Activated CD4-positive, alpha-beta memory T cell treated with anti-CD3 and anti-CD28 coated beads, Interleukin-2, amount 10 ng/mL, durations not matched to agents 7 days and 5 days (primary cell): ENCODE results near the gene HCN4. TPM values are rescaled to one million over a fixed set of nuclear protein-coding genes. Genes with fewer than 3 reads are reported as not detected.

Experiments used
- CTCF ChIA-PET: fragments of 350-600 bp; sonication (Branson Sonifier 250); formaldehyde crosslinking; loops from one replicate; lab custom pipeline; 2021; ENCODE audit warnings: antibody characterized with exemption, inconsistent platforms; lab: Charles Lee
- POLR2A ChIA-PET: fragments of 350-600 bp; sonication (Branson Sonifier 250); formaldehyde crosslinking; loops from one replicate; lab custom pipeline; 2021; ENCODE audit warnings: antibody characterized with exemption; lab: Charles Lee
- DNase-seq: peaks from one replicate; pipeline ENCODE4 v3.0.0-alpha.2; 2020
- H3K27ac Mint-ChIP-seq: one replicate; pipeline ENCODE4 v1.8.0; 2021; ENCODE audit warnings: mild to moderate bottlenecking, mixed read lengths
- H3K27me3 Mint-ChIP-seq: one replicate; pipeline ENCODE4 v1.8.0; 2021; ENCODE audit warnings: mixed read lengths
- H3K36me3 Mint-ChIP-seq: one replicate; pipeline ENCODE4 v1.8.0; 2021; ENCODE audit warnings: low read depth, mixed read lengths
- H3K4me1 Mint-ChIP-seq: one replicate; pipeline ENCODE4 v1.8.0; 2021; ENCODE audit warnings: mixed read lengths
- H3K4me3 Mint-ChIP-seq: one replicate; pipeline ENCODE4 v1.8.0; 2021; ENCODE audit warnings: mild to moderate bottlenecking, mixed read lengths
- H3K9me3 Mint-ChIP-seq: one replicate; pipeline ENCODE4 v1.8.0; 2021; ENCODE audit warnings: mixed read lengths
- total RNA-seq, 2 experiments: library from RNA; stranded (reverse); gene quantifications; one replicate each; pipeline ENCODE4 v1.2.3, GENCODE V29; 2021

Gene HCN4
- total RNA-seq, 2 experiments from 2014 or later: not detected

- peaks cover 4% of the 10 kb centered on the region for H3K4me1 Mint-ChIP-seq
- CTCF ChIA-PET: no interaction called here
Observed at GRCh38 chr15:73323956-73324355, 44.8 kb downstream of the HCN4 start.

GRCh38 chr15:73323374-73323955, 45.3 kb downstream of the HCN4 start:
- no peak for DNase-seq
- H3K27me3 Mint-ChIP-seq: peaks cover 7% of the 10 kb centered on the region
- ChIA-PET POLR2A (no interaction called here), CTCF (no interaction called here)
- H3K4me1 Mint-ChIP-seq: peaks cover 4% of the 10 kb centered on the region
- H3K4me3 Mint-ChIP-seq: no peak overlapping the region
- no peak overlapping the region for H3K27ac Mint-ChIP-seq
- no peaks in the 10 kb centered on the region for H3K9me3 Mint-ChIP-seq
- H3K36me3 Mint-ChIP-seq: no peaks in the 10 kb centered on the region

More at GRCh38 chr15:73323956-73324355, 44.8 kb downstream of the HCN4 start:
- DNase-seq: no peak
- POLR2A ChIA-PET: no interaction called here
- Mint-ChIP-seq H3K9me3 (no peaks in the 10 kb centered on the region), H3K36me3 (no peaks in the 10 kb centered on the region), H3K27ac (no peak overlapping the region), H3K27me3 (peaks cover 7% of the 10 kb centered on the region), H3K4me3 (no peak overlapping the region)

- POLR2A ChIA-PET: no interaction called here
- Mint-ChIP-seq H3K27me3 (peaks cover 10% of the 10 kb centered on the region), H3K4me1 (peaks cover 4% of the 10 kb centered on the region), H3K27ac (no peak overlapping the region), H3K36me3 (no peaks in the 10 kb centered on the region), H3K4me3 (no peak overlapping the region), H3K9me3 (no peaks in the 10 kb centered on the region)
- CTCF ChIA-PET: interaction anchor here (1.2 kb wide), 1 partner anchor 16 kb away, joined by 3 read pairs; no protein-coding TSS in a partner anchor
- no peak for DNase-seq
Observed at GRCh38 chr15:73322665-73323373, 45.9 kb downstream of the HCN4 start.

GRCh38 chr15:73321496-73322450, 47.0 kb downstream of the HCN4 start:
- H3K4me3 Mint-ChIP-seq: no peak overlapping the region
- H3K9me3 Mint-ChIP-seq: no peaks in the 10 kb centered on the region
- H3K4me1 Mint-ChIP-seq: peaks cover 4% of the 10 kb centered on the region
- DNase-seq: no peak
- ChIA-PET POLR2A (no interaction called here), CTCF (interaction anchor here (1.2 kb wide), 1 partner anchor 15 kb away, joined by 3 read pairs; no protein-coding TSS in a partner anchor)
- no peaks in the 10 kb centered on the region for H3K36me3 Mint-ChIP-seq
- H3K27ac Mint-ChIP-seq: no peak overlapping the region
- peaks cover 14% of the 10 kb centered on the region for H3K27me3 Mint-ChIP-seq

- Mint-ChIP-seq H3K36me3 (no peaks in the 10 kb centered on the region), H3K4me1 (peaks cover 3% of the 10 kb centered on the region), H3K27me3 (peaks cover 13% of the 10 kb centered on the region), H3K9me3 (no peaks in the 10 kb centered on the region), H3K4me3 (no peak overlapping the region), H3K27ac (no peak overlapping the region)
- POLR2A ChIA-PET: no interaction called here
- DNase-seq: no peak
- CTCF ChIA-PET: no interaction called here
Observed at GRCh38 chr15:73320619-73321180, 48.1 kb downstream of the HCN4 start.

GRCh38 chr15:73319460-73320245, 49.1 kb downstream of the HCN4 start:
- no peak overlapping the region for H3K27ac Mint-ChIP-seq
- no peak for DNase-seq
- no peaks in the 10 kb centered on the region for H3K9me3 Mint-ChIP-seq
- no peak overlapping the region for H3K4me3 Mint-ChIP-seq
- ChIA-PET CTCF (no interaction called here), POLR2A (no interaction called here)
- H3K27me3 Mint-ChIP-seq: peaks cover 15% of the 10 kb centered on the region
- H3K36me3 Mint-ChIP-seq: no peaks in the 10 kb centered on the region
- H3K4me1 Mint-ChIP-seq: no peaks in the 10 kb centered on the region

GRCh38 chr15:73318463-73319351, 50.1 kb downstream of the HCN4 start:
- no peaks in the 10 kb centered on the region for H3K4me1 Mint-ChIP-seq
- H3K27me3 Mint-ChIP-seq: peaks cover 19% of the 10 kb centered on the region
- CTCF ChIA-PET: interaction anchor here (0.6 kb wide), 1 partner anchor 317 kb away, joined by 3 read pairs; no protein-coding TSS in a partner anchor
- POLR2A ChIA-PET: no interaction called here
- H3K4me3 Mint-ChIP-seq: no peak overlapping the region
- DNase-seq: no peak
- no peaks in the 10 kb centered on the region for H3K9me3 Mint-ChIP-seq
- H3K36me3 Mint-ChIP-seq: no peaks in the 10 kb centered on the region
- no peak overlapping the region for H3K27ac Mint-ChIP-seq

GRCh38 chr15:73317651-73318462, 50.9 kb downstream of the HCN4 start:
- Mint-ChIP-seq H3K4me1 (no peaks in the 10 kb centered on the region), H3K4me3 (no peak overlapping the region), H3K9me3 (no peaks in the 10 kb centered on the region), H3K27ac (no peak overlapping the region), H3K36me3 (no peaks in the 10 kb centered on the region), H3K27me3 (peaks cover 19% of the 10 kb centered on the region)
- POLR2A ChIA-PET: no interaction called here
- CTCF ChIA-PET: interaction anchor here (0.6 kb wide), 1 partner anchor 318 kb away, joined by 3 read pairs; no protein-coding TSS in a partner anchor
- DNase-seq: no peak

- ChIA-PET POLR2A (no interaction called here), CTCF (interaction anchor here (1.0 kb wide), 1 partner anchor 323 kb away, joined by 4 read pairs; no protein-coding TSS in a partner anchor)
- Mint-ChIP-seq H3K4me1 (no peaks in the 10 kb centered on the region), H3K9me3 (no peaks in the 10 kb centered on the region), H3K36me3 (no peaks in the 10 kb centered on the region), H3K27me3 (peaks cover 15% of the 10 kb centered on the region), H3K4me3 (no peak overlapping the region), H3K27ac (no peak overlapping the region)
- DNase-seq: no peak
Observed at GRCh38 chr15:73313861-73314260, 54.9 kb downstream of the HCN4 start.

GRCh38 chr15:73308305-73308704, 60.5 kb downstream of the HCN4 start:
- Mint-ChIP-seq H3K27me3 (no peaks in the 10 kb centered on the region), H3K27ac (no peak overlapping the region), H3K4me1 (peaks cover 5% of the 10 kb centered on the region), H3K4me3 (no peak overlapping the region), H3K36me3 (no peaks in the 10 kb centered on the region), H3K9me3 (no peaks in the 10 kb centered on the region)
- CTCF ChIA-PET: interaction anchor here (1.1 to 1.7 kb wide), 2 partner anchors 252 to 328 kb away, joined by 4 to 6 read pairs; no protein-coding TSS in a partner anchor
- POLR2A ChIA-PET: no interaction called here
- no peak for DNase-seq
